GM23338 (cell line): ENCODE data around the gene PCSK6.

Experiments
- CREB1 ChIP-seq: fragments of 250-450 bp; sonication (Bioruptor Pico); IDR thresholded peaks from 2 replicates; pipeline ENCODE4 v1.5.0; 2020; ENCODE audit warnings: low read depth, mild to moderate bottlenecking, moderate library complexity
- POLR2AphosphoS5 ChIP-seq: IDR thresholded peaks from 2 replicates; pipeline ENCODE4 v1.6.1; 2016; ENCODE audit warnings: antibody characterized with exemption, low read depth
- ZNF331 ChIP-seq: fragments of 250-450 bp; sonication (Bioruptor Pico); IDR thresholded peaks from 2 replicates; pipeline ENCODE4 v1.5.0; 2020; ENCODE audit warnings: low read depth, mild to moderate bottlenecking, moderate library complexity
- TF ChIP-seq, protein P1 (sequence below), 2 experiments: fragments of 200-600 bp in 1 of 2; sonication (generic) in 1 of 2; conservative IDR thresholded peaks; 2 replicates each; pipeline versions ENCODE4 v1.5.1 to v1.6.1; 2016 to 2017; ENCODE audit warnings: antibody characterized with exemption in 2 of 2, low read depth in 2 of 2, mild to moderate bottlenecking in 2 of 2, moderate library complexity in 1 of 2
- TF ChIP-seq, protein P2 (sequence below): IDR thresholded peaks from 2 replicates; pipeline ENCODE4 v1.6.1; 2016; ENCODE audit warnings: antibody characterized with exemption

DNA sequence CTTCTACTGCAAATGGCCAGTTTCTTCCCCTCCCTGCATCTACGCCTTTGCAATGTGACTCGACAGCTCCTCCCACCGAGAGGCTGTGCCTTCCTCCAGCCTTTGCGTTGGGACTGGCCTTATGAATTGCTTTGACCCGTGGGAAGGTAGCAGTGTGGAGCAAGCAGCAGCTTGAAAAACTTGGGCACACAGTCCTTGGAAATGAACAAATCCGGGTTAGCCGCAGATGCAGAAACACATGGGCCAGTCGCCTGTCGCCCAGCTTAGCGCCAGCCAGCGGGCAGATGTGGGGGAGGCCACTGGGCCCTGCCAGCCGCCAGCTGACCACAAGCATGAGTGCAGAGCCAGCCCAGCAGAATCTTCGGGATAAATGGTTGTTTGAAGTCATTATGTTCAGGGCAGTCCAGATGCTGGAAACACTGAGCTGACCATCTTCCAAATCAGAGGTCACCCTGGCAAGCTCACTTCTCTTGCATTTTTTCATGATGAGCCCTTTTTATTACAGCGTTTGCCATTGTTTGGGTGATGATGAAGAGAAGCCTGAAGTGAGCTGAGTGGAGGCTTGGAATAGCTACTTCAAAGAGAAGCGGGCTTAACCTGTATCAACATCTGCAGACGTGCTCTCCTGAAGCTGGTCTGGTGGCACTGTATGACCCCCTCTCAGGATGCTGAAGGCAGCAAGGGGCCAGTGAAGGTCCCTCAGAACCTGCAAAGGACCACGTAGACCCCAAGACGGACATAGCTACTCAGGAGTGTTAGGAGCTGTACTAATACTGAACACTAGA, 222.0 kb downstream of the PCSK6 start:
- TF ChIP-seq, protein P1, sequence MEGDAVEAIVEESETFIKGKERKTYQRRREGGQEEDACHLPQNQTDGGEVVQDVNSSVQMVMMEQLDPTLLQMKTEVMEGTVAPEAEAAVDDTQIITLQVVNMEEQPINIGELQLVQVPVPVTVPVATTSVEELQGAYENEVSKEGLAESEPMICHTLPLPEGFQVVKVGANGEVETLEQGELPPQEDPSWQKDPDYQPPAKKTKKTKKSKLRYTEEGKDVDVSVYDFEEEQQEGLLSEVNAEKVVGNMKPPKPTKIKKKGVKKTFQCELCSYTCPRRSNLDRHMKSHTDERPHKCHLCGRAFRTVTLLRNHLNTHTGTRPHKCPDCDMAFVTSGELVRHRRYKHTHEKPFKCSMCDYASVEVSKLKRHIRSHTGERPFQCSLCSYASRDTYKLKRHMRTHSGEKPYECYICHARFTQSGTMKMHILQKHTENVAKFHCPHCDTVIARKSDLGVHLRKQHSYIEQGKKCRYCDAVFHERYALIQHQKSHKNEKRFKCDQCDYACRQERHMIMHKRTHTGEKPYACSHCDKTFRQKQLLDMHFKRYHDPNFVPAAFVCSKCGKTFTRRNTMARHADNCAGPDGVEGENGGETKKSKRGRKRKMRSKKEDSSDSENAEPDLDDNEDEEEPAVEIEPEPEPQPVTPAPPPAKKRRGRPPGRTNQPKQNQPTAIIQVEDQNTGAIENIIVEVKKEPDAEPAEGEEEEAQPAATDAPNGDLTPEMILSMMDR (conservative IDR thresholded peaks at IDR 0.05; ENCODE audit: low read depth in 2 of 2), result no peak; a peak in 1 of 4 replicates
- TF ChIP-seq CREB1 (CRISPR knock-in tag) (no peak), POLR2AphosphoS5 (no peak), ZNF331 (no peak)
- TF ChIP-seq, protein P2, sequence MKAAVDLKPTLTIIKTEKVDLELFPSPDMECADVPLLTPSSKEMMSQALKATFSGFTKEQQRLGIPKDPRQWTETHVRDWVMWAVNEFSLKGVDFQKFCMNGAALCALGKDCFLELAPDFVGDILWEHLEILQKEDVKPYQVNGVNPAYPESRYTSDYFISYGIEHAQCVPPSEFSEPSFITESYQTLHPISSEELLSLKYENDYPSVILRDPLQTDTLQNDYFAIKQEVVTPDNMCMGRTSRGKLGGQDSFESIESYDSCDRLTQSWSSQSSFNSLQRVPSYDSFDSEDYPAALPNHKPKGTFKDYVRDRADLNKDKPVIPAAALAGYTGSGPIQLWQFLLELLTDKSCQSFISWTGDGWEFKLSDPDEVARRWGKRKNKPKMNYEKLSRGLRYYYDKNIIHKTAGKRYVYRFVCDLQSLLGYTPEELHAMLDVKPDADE, result no peak
